KMS-11 (cell line): ENCODE measurements around the gene SOWAHB.

Source experiments
- H2AFZ ChIP-seq: fragments of 200-600 bp; sonication (generic); 2 replicates; pipeline ENCODE4 v1.6.1; 2016; ENCODE audit warnings: antibody characterized with exemption, mixed run types, low read depth
- H3K27ac ChIP-seq: fragments of 200-600 bp; sonication (generic); 2 replicates; pipeline ENCODE4 v1.6.1; 2016; ENCODE audit warnings: mild to moderate bottlenecking, mixed run types
- H3K27me3 ChIP-seq: fragments of 200-600 bp; sonication (generic); 2 replicates; pipeline ENCODE4 v1.6.1; 2017; ENCODE audit warnings: mild to moderate bottlenecking, low read depth, mixed run types, moderate library complexity; ENCODE audit not compliant: insufficient read depth
- H3K36me3 ChIP-seq: fragments of 200-600 bp; sonication (generic); 2 replicates; pipeline ENCODE4 v1.6.1; 2017; ENCODE audit warnings: mild to moderate bottlenecking, mixed run types; ENCODE audit not compliant: insufficient read depth
- H3K4me1 ChIP-seq: fragments of 200-600 bp; sonication (generic); 2 replicates; pipeline ENCODE4 v1.6.1; 2016; ENCODE audit warnings: mild to moderate bottlenecking, low read depth, mixed run types; ENCODE audit not compliant: poor library complexity, severe bottlenecking
- H3K4me2 ChIP-seq: fragments of 200-600 bp; sonication (generic); 2 replicates; pipeline ENCODE4 v1.7.0; 2016; ENCODE audit warnings: mild to moderate bottlenecking, mixed run types
- H3K4me3 ChIP-seq: fragments of 200-600 bp; sonication (generic); IDR thresholded peaks from 2 replicates; pipeline ENCODE4 v1.6.1; 2017; ENCODE audit warnings: low read depth, low read length, mixed read lengths; ENCODE audit not compliant: insufficient read depth
- H3K79me2 ChIP-seq: fragments of 200-600 bp; sonication (generic); 2 replicates; pipeline ENCODE4 v1.6.1; 2016; ENCODE audit warnings: low read depth, mixed run types; ENCODE audit not compliant: insufficient read depth
- H3K9ac ChIP-seq: fragments of 200-600 bp; sonication (generic); 2 replicates; pipeline ENCODE4 v1.6.1; 2016; ENCODE audit warnings: mild to moderate bottlenecking, mixed run types
- H4K20me1 ChIP-seq: fragments of 200-600 bp; sonication (generic); 2 replicates; pipeline ENCODE4 v1.6.1; 2016; ENCODE audit warnings: mild to moderate bottlenecking, mixed run types; ENCODE audit not compliant: insufficient read depth
- CTCF ChIP-seq: fragments of 200-600 bp; sonication (generic); conservative IDR thresholded peaks from 2 replicates; pipeline ENCODE4 v1.6.1; 2017; ENCODE audit warnings: low read depth, mild to moderate bottlenecking, antibody characterized with exemption, low read length, moderate library complexity, mixed read lengths

The SOWAHB gene

GRCh38 chr4:76858319-76858718 is 39.6 kb downstream of the SOWAHB start:
- Histone ChIP-seq H3K79me2 (no peaks in the 10 kb centered on the region), H4K20me1 (no peaks in the 10 kb centered on the region), H3K9ac (no peak overlapping the region), H2AFZ (no peak overlapping the region), H3K4me3 (no peak overlapping the region), H3K4me1 (no peaks in the 10 kb centered on the region), H3K36me3 (no peaks in the 10 kb centered on the region), H3K27me3 (no peaks in the 10 kb centered on the region), H3K27ac (no peak overlapping the region), H3K4me2 (no peak overlapping the region)
- no peak for TF ChIP-seq CTCF

- Histone ChIP-seq H3K4me2 (no peak overlapping the region), H3K27ac (no peak overlapping the region), H3K79me2 (no peaks in the 10 kb centered on the region)
Measured at GRCh38 chr4:76857074-76857409, 40.9 kb downstream of the SOWAHB start.

GRCh38 chr4:76856243-76857073 is 41.5 kb downstream of the SOWAHB start:
- Histone ChIP-seq H3K27ac (no peak overlapping the region), H3K36me3 (no peaks in the 10 kb centered on the region), H3K27me3 (no peaks in the 10 kb centered on the region), H3K4me3 (no peak overlapping the region), H3K4me2 (no peak overlapping the region), H3K79me2 (no peaks in the 10 kb centered on the region), H3K4me1 (no peaks in the 10 kb centered on the region), H3K9ac (no peak overlapping the region), H4K20me1 (no peaks in the 10 kb centered on the region), H2AFZ (no peak overlapping the region)
- TF ChIP-seq CTCF, result no peak

More at GRCh38 chr4:76857074-76857409, 40.9 kb downstream of the SOWAHB start:
- no peak overlapping the region for H2AFZ ChIP-seq
- H4K20me1 ChIP-seq, result no peaks in the 10 kb centered on the region
- H3K4me1 ChIP-seq, result no peaks in the 10 kb centered on the region
- no peak overlapping the region for H3K9ac ChIP-seq
- H3K36me3 ChIP-seq, result no peaks in the 10 kb centered on the region
- no peaks in the 10 kb centered on the region for H3K27me3 ChIP-seq
- no peak overlapping the region for H3K4me3 ChIP-seq
- TF ChIP-seq CTCF, result no peak

GRCh38 chr4:76854858-76855257 is 43.1 kb downstream of the SOWAHB start:
- Histone ChIP-seq H3K79me2 (no peaks in the 10 kb centered on the region), H3K36me3 (no peaks in the 10 kb centered on the region), H3K27me3 (no peaks in the 10 kb centered on the region), H4K20me1 (no peaks in the 10 kb centered on the region), H3K4me2 (no peak overlapping the region), H3K27ac (no peak overlapping the region), H3K4me1 (no peaks in the 10 kb centered on the region), H3K4me3 (no peak overlapping the region), H3K9ac (no peak overlapping the region), H2AFZ (no peak overlapping the region)
- TF ChIP-seq CTCF, result no peak
